Measurements from ENCODE around the gene COPS8. TPM values are rescaled to one million over a fixed set of nuclear protein-coding genes. Genes with fewer than 3 reads are reported as not detected.

Gene COPS8
- total and polyA plus RNA-seq, 2 of the 8 experiments (the other 6 are each of a cell fraction or from before 2014, with no cell fraction given) = 59.3 to 67.5 TPM

GRCh38 chr2:237059155-237059875 is 26.4 kb upstream of the COPS8 start (continued):
- no peak for TF ChIP-seq SAP30 (IDR thresholded peaks at IDR 0.05; ENCODE audit: insufficient read depth, insufficient replicate concordance, low read length)
- no peak for TF ChIP-seq JUN (IDR thresholded peaks at IDR 0.05; ENCODE audit: low read depth, low read length)
- TF ChIP-seq NRF1 (IDR thresholded peaks at IDR 0.05; ENCODE audit: low read depth, low read length) = no peak
- TF ChIP-seq RNF2 (IDR thresholded peaks at IDR 0.05; ENCODE audit: borderline replicate concordance, low read depth, low read length, missing control alignments, poor library complexity, severe bottlenecking) = no peak
- TF ChIP-seq JUND (IDR thresholded peaks at IDR 0.05; ENCODE audit: low read length) = no peak
- TF ChIP-seq KDM4A (IDR thresholded peaks at IDR 0.05; ENCODE audit: low read depth, low read length, severe bottlenecking) = no peak
- TF ChIP-seq KDM1A (IDR thresholded peaks at IDR 0.05; ENCODE audit: borderline replicate concordance, low read length) = no peak

Data from H1 (cell line).